ENCODE results near the gene PI4K2B.
"Not testable (repeated sequence)": the region's sequence is repeated elsewhere in the genome, so short reads cannot be mapped to it uniquely, and the experiment has no call there.

PI4K2B gene

DNA sequence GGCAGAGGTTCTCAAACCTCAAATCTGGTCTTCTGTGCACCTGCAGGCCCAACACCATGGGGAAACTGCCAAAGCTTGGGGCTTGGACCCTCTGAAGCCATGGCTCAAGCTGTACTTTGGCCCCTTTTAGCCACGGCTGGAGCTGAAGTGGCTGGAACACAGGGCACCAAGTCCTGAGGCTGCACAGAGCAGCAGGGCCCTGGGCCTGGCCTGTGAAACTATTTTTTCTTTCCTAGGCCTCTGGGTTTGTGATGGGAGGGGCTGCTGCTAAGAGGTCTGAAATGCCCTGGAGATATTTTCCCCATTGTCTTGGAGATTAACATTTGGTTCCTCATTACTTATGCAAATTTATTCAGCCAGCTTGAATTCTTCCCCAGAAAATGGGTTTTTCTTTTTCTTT, 18.3 kb upstream of the PI4K2B start:
- no peaks in the 10 kb centered on the region for H3K27me3 ChIP-seq (ENCODE audit: control insufficient read depth, insufficient read depth, low read length, poor library complexity, severe bottlenecking)
- no peaks in the 10 kb centered on the region for H3K9me3 ChIP-seq (ENCODE audit: control insufficient read depth, low read length)
- no peak overlapping the region for H3K27ac ChIP-seq (ENCODE audit: insufficient read depth, low read depth, low read length, poor library complexity, severe bottlenecking)
- H3K36me3 ChIP-seq (ENCODE audit: control insufficient read depth, insufficient read depth, low read length), result no peaks in the 10 kb centered on the region
- H3K4me1 ChIP-seq (ENCODE audit: control insufficient read depth, insufficient read depth, low read length), result no peaks in the 10 kb centered on the region
- H3K4me3 ChIP-seq (ENCODE audit: insufficient read depth, low read depth, low read length), result no peak overlapping the region
- WGBS, 2 experiments, result 73 to 85% methylated on average over 1 of the region's 1 CpG

DNA sequence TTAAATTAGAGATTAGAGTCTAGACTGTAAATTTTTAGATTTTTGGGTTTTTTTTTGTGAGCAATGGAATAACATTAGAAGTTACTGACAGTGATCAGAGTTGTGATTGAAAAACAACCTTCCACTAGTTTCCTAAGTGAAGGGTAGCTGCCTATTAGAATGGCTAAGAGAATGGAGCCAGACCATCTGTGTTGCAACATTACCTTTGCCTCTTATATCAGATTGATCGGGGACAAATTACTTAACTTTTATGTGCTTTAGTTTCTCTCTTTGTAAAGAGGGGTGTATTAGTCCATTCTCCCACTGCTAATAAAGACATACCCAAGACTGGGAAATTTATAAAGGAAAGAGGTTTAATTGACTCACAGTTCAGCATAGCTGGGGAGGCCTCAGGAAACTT, 12.5 kb upstream of the PI4K2B start:
- Histone ChIP-seq H3K36me3 (ENCODE audit: control insufficient read depth, insufficient read depth, low read length) (no peaks in the 10 kb centered on the region), H3K27ac (ENCODE audit: insufficient read depth, low read depth, low read length, poor library complexity, severe bottlenecking) (no peak overlapping the region), H3K4me1 (ENCODE audit: control insufficient read depth, insufficient read depth, low read length) (no peaks in the 10 kb centered on the region), H3K9me3 (ENCODE audit: control insufficient read depth, low read length) (no peaks in the 10 kb centered on the region), H3K4me3 (ENCODE audit: insufficient read depth, low read depth, low read length) (no peak overlapping the region), H3K27me3 (ENCODE audit: control insufficient read depth, insufficient read depth, low read length, poor library complexity, severe bottlenecking) (no peaks in the 10 kb centered on the region)
- WGBS, 2 experiments, result 90% methylated on average over 1 of the region's 1 CpG; no CpG with 5 or more reads in 1 of the 2 experiments

DNA sequence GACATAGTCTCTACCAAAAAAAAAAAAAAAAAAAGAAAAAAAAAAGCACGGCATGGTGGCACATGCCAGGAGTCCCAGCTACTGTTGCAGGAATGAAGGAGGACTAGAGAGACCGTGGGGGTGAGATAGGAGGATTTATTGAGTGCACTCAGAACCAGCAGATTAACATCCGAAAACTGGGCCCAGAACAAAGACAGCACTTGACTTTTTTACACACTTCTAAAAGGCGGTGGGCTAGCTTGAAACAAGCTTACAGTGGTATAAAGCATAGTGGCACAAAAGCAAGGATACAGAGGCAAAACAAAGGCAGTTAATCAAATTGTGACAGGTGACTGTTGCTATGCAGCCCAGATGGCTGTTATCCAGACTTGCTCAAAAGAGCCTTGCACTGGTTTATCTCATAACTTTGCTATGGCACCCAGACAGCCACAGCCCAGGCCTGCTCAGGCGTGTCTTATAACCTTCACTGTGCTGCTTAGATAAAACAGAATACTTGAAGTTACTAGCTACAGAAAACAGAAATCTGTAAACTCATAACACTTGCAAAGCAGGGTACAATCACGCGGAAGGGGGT, 9.9 kb upstream of the PI4K2B start:
- 85 to 88% methylated on average over 7 of the region's 7 CpGs for WGBS, 2 experiments
- H3K9me3 ChIP-seq (ENCODE audit: control insufficient read depth, low read length), result no peaks in the 10 kb centered on the region
- no peaks in the 10 kb centered on the region for H3K27me3 ChIP-seq (ENCODE audit: control insufficient read depth, insufficient read depth, low read length, poor library complexity, severe bottlenecking)
- no peaks in the 10 kb centered on the region for H3K36me3 ChIP-seq (ENCODE audit: control insufficient read depth, insufficient read depth, low read length)
- no peaks in the 10 kb centered on the region for H3K4me1 ChIP-seq (ENCODE audit: control insufficient read depth, insufficient read depth, low read length)
- H3K4me3 ChIP-seq (ENCODE audit: insufficient read depth, low read depth, low read length), result no peak overlapping the region
- no peak overlapping the region for H3K27ac ChIP-seq (ENCODE audit: insufficient read depth, low read depth, low read length, poor library complexity, severe bottlenecking)

GRCh38 chr4:25229804-25230203, 4.0 kb upstream of the PI4K2B start:
- no peaks in the 10 kb centered on the region for H3K36me3 ChIP-seq (ENCODE audit: control insufficient read depth, insufficient read depth, low read length)
- no peaks in the 10 kb centered on the region for H3K4me1 ChIP-seq (ENCODE audit: control insufficient read depth, insufficient read depth, low read length)
- 92% methylated on average over 6 of the region's 6 CpGs for WGBS, 2 experiments
- H3K27ac ChIP-seq (ENCODE audit: insufficient read depth, low read depth, low read length, poor library complexity, severe bottlenecking), result no peak overlapping the region
- H3K27me3 ChIP-seq (ENCODE audit: control insufficient read depth, insufficient read depth, low read length, poor library complexity, severe bottlenecking), result peaks cover 8% of the 10 kb centered on the region
- peaks cover 4% of the 10 kb centered on the region for H3K9me3 ChIP-seq (ENCODE audit: control insufficient read depth, low read length)
- no peak overlapping the region for H3K4me3 ChIP-seq (ENCODE audit: insufficient read depth, low read depth, low read length)

DNA sequence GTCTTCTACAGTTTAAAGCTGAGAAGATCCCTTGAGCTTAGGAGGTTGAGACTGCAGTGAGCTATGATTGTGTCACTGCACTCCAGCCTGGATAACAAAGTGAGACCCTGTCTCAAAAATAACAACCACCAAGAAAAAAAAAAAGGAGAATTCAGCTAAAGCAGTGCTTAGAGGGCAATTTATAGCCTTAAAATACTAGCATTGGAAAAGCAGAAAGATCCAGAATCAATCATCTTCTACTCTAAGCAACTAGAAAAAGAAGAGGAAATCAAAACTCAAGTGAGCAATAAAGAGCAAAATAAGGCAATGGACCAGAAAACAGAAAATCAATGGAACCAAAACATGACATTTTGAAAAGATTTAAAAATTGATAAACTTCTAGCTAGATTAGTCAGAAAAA, 639 bp upstream of the PI4K2B start:
- H3K4me1 ChIP-seq (ENCODE audit: control insufficient read depth, insufficient read depth, low read length), result no peaks in the 10 kb centered on the region
- H3K9me3 ChIP-seq (ENCODE audit: control insufficient read depth, low read length), result peaks cover 4% of the 10 kb centered on the region
- H3K4me3 ChIP-seq (ENCODE audit: insufficient read depth, low read depth, low read length), result peak overlapping the region; percentile 67
- H3K27ac ChIP-seq (ENCODE audit: insufficient read depth, low read depth, low read length, poor library complexity, severe bottlenecking), result no peak overlapping the region
- no peaks in the 10 kb centered on the region for H3K36me3 ChIP-seq (ENCODE audit: control insufficient read depth, insufficient read depth, low read length)
- H3K27me3 ChIP-seq (ENCODE audit: control insufficient read depth, insufficient read depth, low read length, poor library complexity, severe bottlenecking), result peaks cover 17% of the 10 kb centered on the region

GRCh38 chr4:25234390-25235370, 847 bp downstream of the PI4K2B start:
- Histone ChIP-seq H3K4me1 (ENCODE audit: control insufficient read depth, insufficient read depth, low read length) (no peaks in the 10 kb centered on the region), H3K4me3 (ENCODE audit: insufficient read depth, low read depth, low read length) (peak overlapping the region; percentile 67), H3K9me3 (ENCODE audit: control insufficient read depth, low read length) (peaks cover 4% of the 10 kb centered on the region), H3K36me3 (ENCODE audit: control insufficient read depth, insufficient read depth, low read length) (no peaks in the 10 kb centered on the region), H3K27me3 (ENCODE audit: control insufficient read depth, insufficient read depth, low read length, poor library complexity, severe bottlenecking) (peaks cover 17% of the 10 kb centered on the region), H3K27ac (ENCODE audit: insufficient read depth, low read depth, low read length, poor library complexity, severe bottlenecking) (no peak overlapping the region)
- WGBS, 2 experiments, result 8 to 12% methylated on average over 47 to 49 of the region's 49 CpGs

DNA sequence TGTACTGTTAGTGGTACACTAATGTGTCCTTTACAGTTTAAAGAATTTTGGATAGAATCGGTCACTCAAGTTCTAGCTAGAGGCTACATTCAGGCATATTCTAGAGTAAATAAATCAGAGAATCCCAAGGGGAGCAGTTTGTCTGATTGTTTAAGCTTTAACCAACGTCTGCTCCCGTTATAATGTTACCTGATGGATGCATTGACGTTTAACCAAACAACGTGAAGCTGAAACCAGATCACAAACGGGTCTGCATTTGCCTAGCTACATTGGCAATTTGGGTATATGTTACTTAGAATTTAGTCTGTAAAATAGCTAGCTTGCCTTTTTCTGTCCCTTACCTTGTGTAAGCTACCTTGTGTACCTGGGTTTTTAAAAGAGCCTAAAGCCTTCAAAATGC, 1.6 kb downstream of the PI4K2B start:
- 82 to 84% methylated on average over 6 of the region's 6 CpGs for WGBS, 2 experiments
- H3K27me3 ChIP-seq (ENCODE audit: control insufficient read depth, insufficient read depth, low read length, poor library complexity, severe bottlenecking), result peaks cover 17% of the 10 kb centered on the region
- no peaks in the 10 kb centered on the region for H3K4me1 ChIP-seq (ENCODE audit: control insufficient read depth, insufficient read depth, low read length)
- H3K36me3 ChIP-seq (ENCODE audit: control insufficient read depth, insufficient read depth, low read length), result no peaks in the 10 kb centered on the region
- no peak overlapping the region for H3K4me3 ChIP-seq (ENCODE audit: insufficient read depth, low read depth, low read length)
- no peak overlapping the region for H3K27ac ChIP-seq (ENCODE audit: insufficient read depth, low read depth, low read length, poor library complexity, severe bottlenecking)
- H3K9me3 ChIP-seq (ENCODE audit: control insufficient read depth, low read length), result peaks cover 4% of the 10 kb centered on the region

GRCh38 chr4:25236030-25236429, 2.2 kb downstream of the PI4K2B start:
- H3K27ac ChIP-seq (ENCODE audit: insufficient read depth, low read depth, low read length, poor library complexity, severe bottlenecking); H3K4me3 ChIP-seq (ENCODE audit: insufficient read depth, low read depth, low read length); H3K9me3 ChIP-seq (ENCODE audit: control insufficient read depth, low read length); H3K4me1 ChIP-seq (ENCODE audit: control insufficient read depth, insufficient read depth, low read length); H3K36me3 ChIP-seq (ENCODE audit: control insufficient read depth, insufficient read depth, low read length): not testable (repeated sequence)
- H3K27me3 ChIP-seq (ENCODE audit: control insufficient read depth, insufficient read depth, low read length, poor library complexity, severe bottlenecking), result peaks cover 17% of the 10 kb centered on the region
- 95 to 97% methylated on average over 2 of the region's 2 CpGs for WGBS, 2 experiments

GRCh38 chr4:25236971-25237370, 3.1 kb downstream of the PI4K2B start:
- peaks cover 4% of the 10 kb centered on the region for H3K9me3 ChIP-seq (ENCODE audit: control insufficient read depth, low read length)
- no peak overlapping the region for H3K27ac ChIP-seq (ENCODE audit: insufficient read depth, low read depth, low read length, poor library complexity, severe bottlenecking)
- H3K4me1 ChIP-seq (ENCODE audit: control insufficient read depth, insufficient read depth, low read length), result no peaks in the 10 kb centered on the region
- no peaks in the 10 kb centered on the region for H3K36me3 ChIP-seq (ENCODE audit: control insufficient read depth, insufficient read depth, low read length)
- no peak overlapping the region for H3K4me3 ChIP-seq (ENCODE audit: insufficient read depth, low read depth, low read length)
- 100% methylated on average over 1 of the region's 2 CpGs; no CpG with 5 or more reads in 1 of the 2 experiments for WGBS, 2 experiments
- H3K27me3 ChIP-seq (ENCODE audit: control insufficient read depth, insufficient read depth, low read length, poor library complexity, severe bottlenecking), result peaks cover 17% of the 10 kb centered on the region

DNA sequence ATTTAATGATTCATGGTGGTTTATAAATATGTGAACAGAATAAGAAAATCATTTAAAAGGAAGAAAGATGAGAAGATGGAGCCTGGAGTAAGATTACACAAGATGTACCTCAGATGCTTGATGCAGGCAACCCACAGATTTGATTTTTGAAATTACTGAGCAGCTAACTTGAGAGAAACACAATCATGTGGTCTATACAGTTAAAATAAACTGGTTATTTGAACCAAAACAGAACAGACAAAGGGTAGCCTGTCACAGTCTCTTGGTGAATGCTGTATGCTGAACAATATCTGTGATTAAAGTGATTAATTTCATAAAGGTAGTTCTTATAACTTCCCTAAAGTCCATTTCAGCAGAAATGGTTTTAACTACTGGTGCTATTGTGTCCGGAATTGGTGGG, 4.2 kb downstream of the PI4K2B start:
- H3K27ac ChIP-seq (ENCODE audit: insufficient read depth, low read depth, low read length, poor library complexity, severe bottlenecking), result no peak overlapping the region
- no peaks in the 10 kb centered on the region for H3K9me3 ChIP-seq (ENCODE audit: control insufficient read depth, low read length)
- WGBS, 2 experiments, result 93 to 96% methylated on average over 1 of the region's 1 CpG
- H3K36me3 ChIP-seq (ENCODE audit: control insufficient read depth, insufficient read depth, low read length), result no peaks in the 10 kb centered on the region
- no peak overlapping the region for H3K4me3 ChIP-seq (ENCODE audit: insufficient read depth, low read depth, low read length)
- H3K4me1 ChIP-seq (ENCODE audit: control insufficient read depth, insufficient read depth, low read length), result no peaks in the 10 kb centered on the region
- peaks cover 17% of the 10 kb centered on the region for H3K27me3 ChIP-seq (ENCODE audit: control insufficient read depth, insufficient read depth, low read length, poor library complexity, severe bottlenecking)

Data from ectodermal cell (in vitro differentiated cells).